Colonic mucosa (tissue), 4 donors: ENCODE measurements around the gene GPR139. TPM values are rescaled to one million over a fixed set of nuclear protein-coding genes. Genes with fewer than 3 reads are reported as not detected.

Source experiments
- DNase-seq: peaks from one replicate; pipeline ENCODE4 v3.0.0-alpha.2; 2020
- H3K27ac ChIP-seq: fragments of 200-600 bp; one replicate; pipeline ENCODE4 v1.8.0; 2021
- H3K27me3 ChIP-seq: fragments of 200-600 bp; one replicate; pipeline ENCODE4 v1.8.0; 2021
- H3K36me3 ChIP-seq: fragments of 200-600 bp; one replicate; pipeline ENCODE4 v1.8.0; 2021
- H3K4me1 ChIP-seq: fragments of 200-600 bp; one replicate; pipeline ENCODE4 v1.8.0; 2021; ENCODE audit warnings: mild to moderate bottlenecking
- H3K4me3 ChIP-seq: fragments of 200-600 bp; one replicate; pipeline ENCODE4 v1.8.0; 2021
- H3K9ac ChIP-seq, 2 donors: one replicate each; pipeline ENCODE4 v1.7.0; 2013; ENCODE audit warnings: control low read depth in 2 of 2, low read depth in 2 of 2, low read length in 2 of 2
- H3K9me3 ChIP-seq: fragments of 200-600 bp; one replicate; pipeline ENCODE4 v1.8.0; 2021
- CTCF ChIP-seq: fragments of 200-600 bp; IDR thresholded peaks from one replicate; pipeline ENCODE4 v1.8.0; 2022; ENCODE audit warnings: antibody characterized with exemption, mild to moderate bottlenecking
- intact Hi-C: fragments of 100-400 bp; cut with DNase I; formaldehyde crosslinking; loops from one replicate; pipeline ENCODE4 v1.14.1; 2022
- total RNA-seq, 2 donors: library from RNA; stranded (reverse); fragmentation: NEBNext Ultra II Directional in 1 of 2; extraction: Animal tissue kit (Norgen Biotek cat#: 25700) in 1 of 2; gene quantifications; one replicate each; pipeline ENCODE4 v1.2.1, GENCODE V29; 2021
- donor health status: healthy.
- donor health status: DM: no; HTN: no; CAD: no.
- donor health status: DM: no; HTN: no; CAD: no.

GPR139 gene
- total RNA-seq, 2 donors from 2014 or later, result not detected

GRCh38 chr16:20042848-20043247, 30.8 kb downstream of the GPR139 start:
- H3K36me3 ChIP-seq, result no peaks in the 10 kb centered on the region
- H3K27ac ChIP-seq, result no peak overlapping the region
- no peak for TF ChIP-seq CTCF
- no peaks in the 10 kb centered on the region for H3K9me3 ChIP-seq
- H3K27me3 ChIP-seq, result no peaks in the 10 kb centered on the region
- no peak overlapping the region for H3K9ac ChIP-seq
- H3K4me3 ChIP-seq, result no peak overlapping the region
- H3K4me1 ChIP-seq, result no peaks in the 10 kb centered on the region
- no peak for DNase-seq
- intact Hi-C loops, result no loop called here

DNA sequence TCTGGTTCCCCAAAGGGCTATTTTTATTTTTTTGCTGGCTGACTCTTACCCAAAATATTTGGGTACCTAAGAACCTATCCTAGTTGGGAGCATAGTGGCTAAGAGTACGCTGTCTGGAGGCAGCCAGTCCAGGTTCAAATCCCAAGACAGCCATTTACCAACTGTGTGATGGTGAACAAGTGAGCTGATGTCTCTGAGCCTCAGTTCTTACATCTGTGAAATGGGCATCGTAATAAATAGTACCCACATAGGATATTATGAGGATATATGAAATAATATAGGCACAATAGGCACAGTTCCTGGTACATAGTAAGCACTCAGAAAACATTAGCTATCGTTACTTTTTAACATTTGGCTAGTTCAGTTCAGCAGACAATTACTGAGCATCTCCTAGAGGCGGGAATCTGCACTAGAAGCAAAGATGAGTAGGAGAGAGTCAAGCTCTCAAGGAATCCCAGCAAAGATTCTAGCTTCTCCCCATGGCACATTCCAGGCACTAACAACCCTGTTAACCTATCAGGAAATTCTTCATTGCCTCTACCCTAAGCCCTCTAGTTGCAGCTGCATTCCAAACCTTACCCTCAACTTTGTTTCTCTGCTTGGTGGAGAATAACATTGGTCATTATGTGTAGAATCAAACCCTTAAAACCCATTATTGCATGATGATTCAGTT, 31.6 kb downstream of the GPR139 start:
- Histone ChIP-seq H3K4me1 (no peaks in the 10 kb centered on the region), H3K27ac (no peak overlapping the region), H3K9ac (no peak overlapping the region), H3K36me3 (no peaks in the 10 kb centered on the region), H3K27me3 (no peaks in the 10 kb centered on the region), H3K4me3 (no peak overlapping the region), H3K9me3 (no peaks in the 10 kb centered on the region)
- TF ChIP-seq CTCF, result no peak
- no peak for DNase-seq
- intact Hi-C loops, result no loop called here

DNA sequence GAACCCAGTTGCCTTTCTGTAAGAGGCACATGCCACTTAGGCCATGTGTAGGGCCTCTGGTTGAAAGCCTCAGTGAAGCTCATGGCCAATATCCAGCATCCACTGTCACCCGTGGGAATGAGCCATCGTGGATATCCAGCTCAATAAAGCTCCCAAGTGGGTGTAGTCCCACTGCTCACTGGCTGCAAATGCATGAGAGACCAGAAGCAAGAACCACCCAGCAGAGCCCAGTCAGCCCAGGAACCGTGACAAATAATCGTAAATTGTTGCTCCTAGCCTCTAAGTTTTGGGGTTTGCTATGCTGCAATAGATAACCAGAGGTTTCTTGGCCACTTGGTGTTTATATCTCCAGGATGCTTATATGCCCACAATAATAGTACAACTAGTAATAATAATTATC, 33.7 kb downstream of the GPR139 start:
- intact Hi-C loops, result no loop called here
- no peak for DNase-seq
- Histone ChIP-seq H3K9ac (no peak overlapping the region), H3K36me3 (no peaks in the 10 kb centered on the region), H3K4me3 (no peak overlapping the region), H3K27ac (no peak overlapping the region), H3K9me3 (no peaks in the 10 kb centered on the region), H3K27me3 (no peaks in the 10 kb centered on the region), H3K4me1 (no peaks in the 10 kb centered on the region)
- no peak for TF ChIP-seq CTCF

GRCh38 chr16:20029611-20030010, 44.1 kb downstream of the GPR139 start:
- TF ChIP-seq CTCF, result no peak
- Histone ChIP-seq H3K9ac (no peak overlapping the region), H3K27me3 (no peaks in the 10 kb centered on the region), H3K27ac (no peak overlapping the region), H3K4me1 (no peaks in the 10 kb centered on the region), H3K9me3 (no peaks in the 10 kb centered on the region), H3K4me3 (no peak overlapping the region), H3K36me3 (no peaks in the 10 kb centered on the region)
- intact Hi-C loops, result no loop called here
- no peak for DNase-seq

DNA sequence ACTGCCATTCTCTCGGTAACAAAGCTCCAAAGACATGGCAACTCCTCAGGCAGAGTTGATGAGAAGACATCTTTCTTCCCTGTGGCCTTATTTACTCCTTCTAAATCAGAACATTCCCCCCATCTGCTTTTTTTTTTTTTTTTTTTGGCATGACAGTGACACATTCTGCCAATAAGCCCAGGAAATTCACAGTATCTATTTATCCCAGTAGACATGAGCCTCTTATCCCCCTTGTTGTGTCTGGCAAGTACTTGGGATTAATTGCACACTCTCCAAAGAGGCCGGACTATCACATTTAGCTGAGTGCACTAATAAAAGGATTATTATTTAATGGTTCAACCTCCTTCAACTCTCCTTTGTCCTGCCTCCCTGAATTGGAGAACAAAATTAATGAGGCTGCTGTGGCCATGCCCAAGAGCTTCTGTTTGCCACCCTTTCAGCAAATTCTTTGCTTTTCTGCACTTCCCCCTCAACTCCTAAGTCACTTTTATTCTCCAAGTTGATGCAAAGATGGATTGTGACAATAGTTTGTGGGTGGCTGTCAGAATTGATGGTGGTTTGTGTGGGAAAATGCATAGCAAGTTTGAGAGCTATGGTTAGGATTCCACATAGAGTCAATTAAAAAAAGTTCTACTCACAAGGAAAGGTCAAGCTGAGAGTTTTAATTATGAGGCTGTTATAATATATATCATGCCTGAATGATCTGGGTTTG, 47.2 kb downstream of the GPR139 start:
- H3K4me3 ChIP-seq, result no peak overlapping the region
- H3K4me1 ChIP-seq, result no peaks in the 10 kb centered on the region
- DNase-seq, result no peak
- intact Hi-C loops, result no loop called here
- no peak overlapping the region for H3K27ac ChIP-seq
- TF ChIP-seq CTCF, result no peak
- H3K9me3 ChIP-seq, result no peaks in the 10 kb centered on the region
- H3K36me3 ChIP-seq, result no peaks in the 10 kb centered on the region
- no peak overlapping the region for H3K9ac ChIP-seq
- no peaks in the 10 kb centered on the region for H3K27me3 ChIP-seq
